Activated CD4-positive, alpha-beta T cell treated with anti-CD3 and anti-CD28 coated beads for 36 hours (primary cell): ENCODE data around the gene ICE2. TPM values are rescaled to one million over a fixed set of nuclear protein-coding genes. Genes with fewer than 3 reads are reported as not detected.
"Not testable (repeated sequence)": the region's sequence is repeated elsewhere in the genome, so short reads cannot be mapped to it uniquely, and the experiment has no call there.

Source experiments
- ATAC-seq: fragments of 200-7000 bp; cut with Tn5 transposase; one replicate; pipeline ENCODE4 v1.10.0; 2021; ENCODE audit warnings: mild to moderate bottlenecking, moderate library complexity
- CTCF ChIA-PET: fragments of 350-600 bp; sonication (Branson Sonifier 250); formaldehyde crosslinking; loops from one replicate; lab custom pipeline; 2021; ENCODE audit warnings: antibody characterized with exemption; lab: Charles Lee
- POLR2A ChIA-PET: fragments of 350-600 bp; sonication (Branson Sonifier 250); formaldehyde crosslinking; loops from one replicate; lab custom pipeline; 2021; ENCODE audit warnings: antibody characterized with exemption, inconsistent platforms; lab: Charles Lee
- DNase-seq: peaks from one replicate; pipeline ENCODE4 v3.0.0-alpha.2; 2020
- H3K27ac Mint-ChIP-seq: one replicate; pipeline ENCODE4 v1.8.0; 2021; ENCODE audit warnings: mixed read lengths
- H3K27me3 Mint-ChIP-seq: one replicate; pipeline ENCODE4 v1.8.0; 2021; ENCODE audit warnings: mixed read lengths
- H3K36me3 Mint-ChIP-seq: one replicate; pipeline ENCODE4 v1.8.0; 2021; ENCODE audit warnings: low read depth, mixed read lengths
- H3K4me1 Mint-ChIP-seq: one replicate; pipeline ENCODE4 v1.8.0; 2021; ENCODE audit warnings: mixed read lengths
- H3K4me3 Mint-ChIP-seq: one replicate; pipeline ENCODE4 v1.8.0; 2021; ENCODE audit warnings: mild to moderate bottlenecking, moderate library complexity, mixed read lengths
- H3K9me3 Mint-ChIP-seq: one replicate; pipeline ENCODE4 v1.8.0; 2021; ENCODE audit warnings: low read depth, mixed read lengths
- intact Hi-C, 2 experiments: fragments of 100-400 bp; cut with DNase I in 1 of 2; cut with micrococcal nuclease in 1 of 2; formaldehyde crosslinking; loops; one replicate each; pipeline versions ENCODE4 v1.14.2 to v1.15.1; 2022 to 2024; cut with DNase I, micrococcal nuclease
- total RNA-seq, 2 experiments: library from RNA; stranded (reverse); gene quantifications; one replicate each; pipeline ENCODE4 v1.2.3, GENCODE V29; 2021

ICE2 gene
- total RNA-seq, 2 experiments from 2014 or later: 72.8 to 81.6 TPM

GRCh38 chr15:60407415-60407805 lies 71.5 kb downstream of the ICE2 start:
- ATAC-seq (no peak), DNase-seq (no peak)
- Mint-ChIP-seq H3K27ac (no peak overlapping the region), H3K4me3 (no peak overlapping the region), H3K36me3 (no peaks in the 10 kb centered on the region), H3K27me3 (no peaks in the 10 kb centered on the region), H3K4me1 (peaks cover 9% of the 10 kb centered on the region), H3K9me3 (no peaks in the 10 kb centered on the region)
- ChIA-PET POLR2A (no interaction called here), CTCF (interaction anchor here (0.5 to 2.1 kb wide), 4 partner anchors 9 to 113 kb away, joined by 3 to 6 read pairs (median 4); no protein-coding TSS in a partner anchor)
- intact Hi-C loops: no loop called here

- Mint-ChIP-seq H3K4me3 (no peak overlapping the region), H3K27ac (no peak overlapping the region), H3K36me3 (no peaks in the 10 kb centered on the region), H3K27me3 (no peaks in the 10 kb centered on the region), H3K4me1 (peaks cover 9% of the 10 kb centered on the region), H3K9me3 (no peaks in the 10 kb centered on the region)
- no peak for ATAC-seq
- no peak for DNase-seq
- ChIA-PET POLR2A (no interaction called here), CTCF (interaction anchor here (0.9 to 2.1 kb wide), 4 partner anchors 15 to 114 kb away, joined by 4 to 6 read pairs (median 4); no protein-coding TSS in a partner anchor)
- intact Hi-C loops: no loop called here
Observed at GRCh38 chr15:60406513-60407414, 72.2 kb downstream of the ICE2 start.

GRCh38 chr15:60405399-60405798 lies 73.5 kb downstream of the ICE2 start:
- CTCF ChIA-PET: interaction anchor here (1.2 kb wide), 1 partner anchor 46 kb away, joined by 4 read pairs; no protein-coding TSS in a partner anchor
- intact Hi-C loops: no loop called here

GRCh38 chr15:60404351-60404750 lies 74.6 kb downstream of the ICE2 start:
- POLR2A ChIA-PET, H3K27ac Mint-ChIP-seq, DNase-seq, H3K36me3 Mint-ChIP-seq, H3K27me3 Mint-ChIP-seq, CTCF ChIA-PET, intact Hi-C loops, H3K9me3 Mint-ChIP-seq, H3K4me3 Mint-ChIP-seq, ATAC-seq: not testable (repeated sequence)
- peaks cover 11% of the 10 kb centered on the region for H3K4me1 Mint-ChIP-seq

More at GRCh38 chr15:60405399-60405798, 73.5 kb downstream of the ICE2 start:
- Mint-ChIP-seq H3K27ac (no peak overlapping the region), H3K4me3 (no peak overlapping the region), H3K27me3 (no peaks in the 10 kb centered on the region), H3K4me1 (peaks cover 9% of the 10 kb centered on the region), H3K36me3 (no peaks in the 10 kb centered on the region), H3K9me3 (no peaks in the 10 kb centered on the region)
- no peak for DNase-seq
- POLR2A ChIA-PET: interaction anchor here (0.5 kb wide), 1 partner anchor 29 kb away, joined by 3 read pairs; no protein-coding TSS in a partner anchor
- ATAC-seq: no peak

GRCh38 chr15:60400944-60401343 lies 78.0 kb downstream of the ICE2 start:
- ChIA-PET CTCF (no interaction called here), POLR2A (no interaction called here)
- intact Hi-C loops: no loop called here
- H3K36me3 Mint-ChIP-seq: peaks cover 2% of the 10 kb centered on the region
- DNase-seq: no peak
- H3K9me3 Mint-ChIP-seq: no peaks in the 10 kb centered on the region
- no peak overlapping the region for H3K27ac Mint-ChIP-seq
- H3K27me3 Mint-ChIP-seq: peaks cover 4% of the 10 kb centered on the region
- H3K4me1 Mint-ChIP-seq: peaks cover 24% of the 10 kb centered on the region
- no peak for ATAC-seq
- H3K4me3 Mint-ChIP-seq: no peak overlapping the region

GRCh38 chr15:60399931-60400330 lies 79.0 kb downstream of the ICE2 start:
- POLR2A ChIA-PET: interaction anchor here (0.6 kb wide), 2 partner anchors 43 to 78 kb away, joined by 3 read pairs; no protein-coding TSS in a partner anchor
- ATAC-seq (no peak), DNase-seq (no peak)
- Mint-ChIP-seq H3K4me3 (no peak overlapping the region), H3K36me3 (peaks cover 4% of the 10 kb centered on the region), H3K4me1 (peaks cover 24% of the 10 kb centered on the region), H3K9me3 (no peaks in the 10 kb centered on the region), H3K27me3 (peaks cover 4% of the 10 kb centered on the region), H3K27ac (no peak overlapping the region)
- CTCF ChIA-PET: interaction anchor here (0.8 to 0.9 kb wide), 2 partner anchors 23 to 37 kb away, joined by 3 to 5 read pairs; no protein-coding TSS in a partner anchor
- intact Hi-C loops: loop anchor here in 1 of 2 experiments (2.0 to 10.0 kb wide), 4 partner anchors 321 to 711 kb away; partner anchors contain the start of gene BNIP2

GRCh38 chr15:60399246-60399915 lies 79.6 kb downstream of the ICE2 start:
- ChIA-PET POLR2A (interaction anchor here (0.5 to 0.6 kb wide), 2 partner anchors 79 to 185 kb away, joined by 3 to 8 read pairs; no protein-coding TSS in a partner anchor), CTCF (interaction anchor here (0.8 to 0.9 kb wide), 2 partner anchors 24 to 37 kb away, joined by 3 to 5 read pairs; no protein-coding TSS in a partner anchor)
- no peak for ATAC-seq
- H3K9me3 Mint-ChIP-seq: no peaks in the 10 kb centered on the region
- H3K4me3 Mint-ChIP-seq: peak overlapping the region; percentile 83
- peaks cover 24% of the 10 kb centered on the region for H3K4me1 Mint-ChIP-seq
- intact Hi-C loops: loop anchor here in 1 of 2 experiments (2.0 to 10.0 kb wide), 4 partner anchors 321 to 711 kb away; partner anchors contain the start of gene BNIP2
- no peak for DNase-seq
- H3K27ac Mint-ChIP-seq: peak overlapping the region; percentile 89
- H3K27me3 Mint-ChIP-seq: peaks cover 4% of the 10 kb centered on the region
- H3K36me3 Mint-ChIP-seq: peaks cover 8% of the 10 kb centered on the region

GRCh38 chr15:60397772-60398445 lies 81.0 kb downstream of the ICE2 start, which contains the start of gene ANXA2:
Gene ANXA2, minus strand, starts transcription at chr15:60397986. Its CDS starts 11,911 bp downstream, at chr15:60386075.
- Mint-ChIP-seq H3K27me3 (peaks cover 4% of the 10 kb centered on the region), H3K4me1 (peaks cover 36% of the 10 kb centered on the region), H3K9me3 (no peaks in the 10 kb centered on the region), H3K27ac (peak within 1 kb of the TSS; percentile 89), H3K4me3 (peak within 1 kb of the TSS; percentile 83), H3K36me3 (peaks cover 10% of the 10 kb centered on the region)
- DNase-seq (peak; percentile 91), ATAC-seq (peak; percentile 74)
- intact Hi-C loops: loop anchor here (1.0 to 10.0 kb wide), 7 partner anchors 81 to 709 kb away; partner anchors contain the start of genes ICE2 (in 2 of the 2) and BNIP2 (in 1 of the 2)
- ChIA-PET POLR2A (interaction anchor here (0.6 kb wide), 1 partner anchor 195 kb away, joined by 3 read pairs; no protein-coding TSS in a partner anchor), CTCF (interaction anchor here (0.6 to 0.9 kb wide), 5 partner anchors 10 to 153 kb away, joined by 3 to 4 read pairs (median 3); no protein-coding TSS in a partner anchor)

GRCh38 chr15:60396958-60397771 lies 81.8 kb downstream of the ICE2 start:
- no peaks in the 10 kb centered on the region for H3K9me3 Mint-ChIP-seq
- peaks cover 10% of the 10 kb centered on the region for H3K36me3 Mint-ChIP-seq
- peaks cover 42% of the 10 kb centered on the region for H3K4me1 Mint-ChIP-seq
- peak overlapping the region; percentile 84 for H3K27ac Mint-ChIP-seq
- DNase-seq (peak; percentile 76), ATAC-seq (peak; percentile 64)
- peaks cover 4% of the 10 kb centered on the region for H3K27me3 Mint-ChIP-seq
- H3K4me3 Mint-ChIP-seq: peak overlapping the region; percentile 83
- ChIA-PET POLR2A (no interaction called here), CTCF (no interaction called here)
- intact Hi-C loops: loop anchor here (1.0 to 10.0 kb wide), 5 partner anchors 82 to 478 kb away; partner anchors contain the start of gene ICE2 (in 1 of the 2)
